HPDE6-E6E7 (cell line): Measurements from ENCODE around the gene CELF5.
"Not testable (repeated sequence)": the region's sequence is repeated elsewhere in the genome, so short reads cannot be mapped to it uniquely, and the experiment has no call there.

ENCODE experiments used
- DNase-seq: peaks from one replicate; pipeline ENCODE4 v3.0.0; 2011; ENCODE audit warnings: missing footprints; ENCODE audit errors: extremely low spot score

Gene CELF5

GRCh38 chr19:3274245-3274941 is 49.9 kb downstream of the CELF5 start:
- DNase-seq = no peak

GRCh38 chr19:3274942-3275582 is 50.6 kb downstream of the CELF5 start:
- DNase-seq = no peak

- DNase-seq = peak; percentile 69
These were observed 51.3 kb downstream of the CELF5 start for GRCh38 chr19:3275583-3276340.

- peak; percentile 72 for DNase-seq
These were observed 51.9 kb downstream of the CELF5 start for GRCh38 chr19:3276341-3276799.

GRCh38 chr19:3277649-3278048 is 53.2 kb downstream of the CELF5 start:
- no peak for DNase-seq

- DNase-seq = no peak
These were observed 53.8 kb downstream of the CELF5 start for GRCh38 chr19:3278294-3278693.

GRCh38 chr19:3278749-3279148 is 54.3 kb downstream of the CELF5 start:
- no peak for DNase-seq

GRCh38 chr19:3279306-3279705 is 54.8 kb downstream of the CELF5 start:
- no peak for DNase-seq

GRCh38 chr19:3281026-3281425 is 56.6 kb downstream of the CELF5 start:
- no peak for DNase-seq

- DNase-seq = no peak
These were observed 57.7 kb downstream of the CELF5 start for GRCh38 chr19:3282155-3282554.

GRCh38 chr19:3282564-3282963 is 58.1 kb downstream of the CELF5 start:
- DNase-seq = no peak

GRCh38 chr19:3283246-3283751 is 58.8 kb downstream of the CELF5 start:
- DNase-seq = no peak

- no peak for DNase-seq
These were observed 59.6 kb downstream of the CELF5 start for GRCh38 chr19:3283886-3284657.

GRCh38 chr19:3284759-3285646 is 60.5 kb downstream of the CELF5 start:
- DNase-seq = no peak

GRCh38 chr19:3285647-3286176 is 61.3 kb downstream of the CELF5 start:
- no peak for DNase-seq

- no peak for DNase-seq
These were observed 63.4 kb downstream of the CELF5 start for GRCh38 chr19:3287814-3288213.

GRCh38 chr19:3288437-3288836 is 64.0 kb downstream of the CELF5 start:
- DNase-seq = not testable (repeated sequence)

GRCh38 chr19:3289971-3290569 is 65.6 kb downstream of the CELF5 start:
- DNase-seq = no peak

- not testable (repeated sequence) for DNase-seq
These were observed 66.4 kb downstream of the CELF5 start for GRCh38 chr19:3290858-3291257.

GRCh38 chr19:3291644-3292043 is 67.2 kb downstream of the CELF5 start:
- DNase-seq = no peak
